ENCODE data around the gene ABCB10.

- TF ChIP-seq POLR2A (IDR thresholded peaks at IDR 0.05; ENCODE audit: low read depth, low read length) (no peak), POLR2AphosphoS5 (IDR thresholded peaks at IDR 0.05; ENCODE audit: low read depth, low read length) (no peak), TAF1 (IDR thresholded peaks at IDR 0.05; ENCODE audit: low read depth, low read length) (no peak)
Measured at GRCh38 chr1:229537894-229538293, 20.6 kb downstream of the ABCB10 start.

Measured in GM12891 (cell line).